HFF-Myc (cell line): ENCODE data around the gene GPSM3.
"Not testable (repeated sequence)": the region's sequence is repeated elsewhere in the genome, so short reads cannot be mapped to it uniquely, and the experiment has no call there.

ENCODE experiments used
- DNase-seq: peaks from one replicate; pipeline ENCODE4 v3.0.0-alpha.2; 2011; ENCODE audit warnings: low read depth; ENCODE audit errors: extremely low read depth
- H3K4me3 ChIP-seq: replicated peaks from 2 replicates; pipeline ENCODE4 v1.5.1; 2011; ENCODE audit warnings: low read depth, mild to moderate bottlenecking, control low read depth, low read length
- CTCF ChIP-seq: IDR thresholded peaks from 2 replicates; pipeline ENCODE4 v1.5.1; 2012; ENCODE audit warnings: mild to moderate bottlenecking, low read depth, low read length, control low read depth; ENCODE audit errors: missing control alignments

GPSM3 gene

GRCh38 chr6:32195902-32196681 lies 3.6 kb upstream of the GPSM3 start:
- no peak for TF ChIP-seq CTCF
- DNase-seq = no peak
- peak overlapping the region; percentile 68 for H3K4me3 ChIP-seq

DNA sequence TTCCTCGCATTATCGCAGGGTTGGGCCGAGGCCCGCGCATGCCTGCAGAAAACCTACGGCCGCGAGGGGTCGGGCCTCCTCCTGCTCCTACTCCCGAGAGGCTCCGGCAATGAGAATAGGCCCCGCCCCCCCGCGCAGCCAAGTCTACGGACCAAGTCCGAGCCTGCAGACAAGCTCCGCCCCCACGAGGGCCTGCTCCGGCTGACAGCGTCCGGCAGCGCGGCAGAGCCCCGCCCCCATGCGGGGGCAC lies 3.1 kb upstream of the GPSM3 start:
- peak overlapping the region; percentile 68 for H3K4me3 ChIP-seq
- peak; percentile 96 for DNase-seq
- peak; percentile 31 for TF ChIP-seq CTCF

DNA sequence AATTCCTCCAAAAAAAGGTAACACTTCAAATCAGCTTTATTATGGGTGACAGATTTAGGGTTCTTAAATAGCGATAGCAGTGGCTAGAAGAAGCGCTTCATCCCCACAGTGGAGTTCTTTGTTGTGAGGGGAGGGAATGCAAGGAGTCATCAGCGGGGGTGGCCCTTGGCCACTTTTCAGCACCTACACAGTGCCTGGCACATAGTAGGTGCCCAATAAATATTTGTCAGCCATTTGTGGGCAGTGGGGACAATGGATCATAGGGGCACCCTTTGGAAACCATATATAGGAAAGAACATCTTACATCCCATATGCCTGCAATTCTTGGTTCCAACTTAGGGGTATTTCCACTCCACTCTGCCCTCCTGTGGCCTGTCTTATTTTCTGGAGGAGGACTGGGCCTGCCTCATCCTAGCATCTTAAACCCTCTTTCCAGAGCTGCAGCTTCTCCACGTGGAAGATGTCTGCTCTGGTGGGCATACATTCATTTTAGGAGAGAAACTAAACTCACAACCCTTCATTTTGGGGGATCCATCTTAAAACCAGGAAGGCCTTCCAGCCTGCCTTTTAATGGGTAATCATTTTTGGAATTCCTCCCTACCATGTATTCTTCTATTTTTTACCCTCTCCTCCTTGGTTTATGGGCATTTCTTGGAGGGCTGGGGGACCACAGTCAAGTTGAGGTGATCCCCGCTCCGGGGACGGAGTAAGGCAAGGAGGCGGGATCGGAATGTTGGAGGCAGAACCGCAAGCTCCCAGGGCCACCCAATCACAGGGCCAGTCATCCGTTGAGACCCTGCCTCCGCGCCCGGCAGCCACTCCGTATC lies 2.6 kb upstream of the GPSM3 start:
- peak overlapping the region; percentile 38 for H3K4me3 ChIP-seq
- peak; percentile 47 for TF ChIP-seq CTCF
- DNase-seq = no peak

- TF ChIP-seq CTCF = no peak
- H3K4me3 ChIP-seq = no peak overlapping the region
- no peak for DNase-seq
These were observed 1.9 kb upstream of the GPSM3 start for GRCh38 chr6:32194388-32194787.

DNA sequence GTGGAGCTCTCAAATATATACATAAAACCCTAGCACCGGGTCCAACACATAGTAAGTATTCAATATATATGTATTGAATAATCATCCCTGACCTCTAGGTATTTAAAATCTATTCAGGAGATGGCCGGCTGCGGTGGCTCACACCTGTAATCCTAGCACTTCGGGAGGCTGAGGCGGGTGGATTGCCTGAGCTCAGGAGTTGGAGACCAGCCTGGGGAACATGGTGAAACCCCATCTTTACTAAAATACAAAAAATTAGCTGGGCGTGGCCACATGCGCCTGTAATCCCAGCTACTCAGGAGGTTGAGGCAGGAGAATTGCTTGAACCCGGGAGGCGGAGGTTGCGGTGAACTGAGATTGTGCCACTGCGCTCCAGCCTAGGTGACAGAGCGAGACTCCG lies 653 bp upstream of the GPSM3 start:
- peak overlapping the region; percentile 17 for H3K4me3 ChIP-seq

DNA sequence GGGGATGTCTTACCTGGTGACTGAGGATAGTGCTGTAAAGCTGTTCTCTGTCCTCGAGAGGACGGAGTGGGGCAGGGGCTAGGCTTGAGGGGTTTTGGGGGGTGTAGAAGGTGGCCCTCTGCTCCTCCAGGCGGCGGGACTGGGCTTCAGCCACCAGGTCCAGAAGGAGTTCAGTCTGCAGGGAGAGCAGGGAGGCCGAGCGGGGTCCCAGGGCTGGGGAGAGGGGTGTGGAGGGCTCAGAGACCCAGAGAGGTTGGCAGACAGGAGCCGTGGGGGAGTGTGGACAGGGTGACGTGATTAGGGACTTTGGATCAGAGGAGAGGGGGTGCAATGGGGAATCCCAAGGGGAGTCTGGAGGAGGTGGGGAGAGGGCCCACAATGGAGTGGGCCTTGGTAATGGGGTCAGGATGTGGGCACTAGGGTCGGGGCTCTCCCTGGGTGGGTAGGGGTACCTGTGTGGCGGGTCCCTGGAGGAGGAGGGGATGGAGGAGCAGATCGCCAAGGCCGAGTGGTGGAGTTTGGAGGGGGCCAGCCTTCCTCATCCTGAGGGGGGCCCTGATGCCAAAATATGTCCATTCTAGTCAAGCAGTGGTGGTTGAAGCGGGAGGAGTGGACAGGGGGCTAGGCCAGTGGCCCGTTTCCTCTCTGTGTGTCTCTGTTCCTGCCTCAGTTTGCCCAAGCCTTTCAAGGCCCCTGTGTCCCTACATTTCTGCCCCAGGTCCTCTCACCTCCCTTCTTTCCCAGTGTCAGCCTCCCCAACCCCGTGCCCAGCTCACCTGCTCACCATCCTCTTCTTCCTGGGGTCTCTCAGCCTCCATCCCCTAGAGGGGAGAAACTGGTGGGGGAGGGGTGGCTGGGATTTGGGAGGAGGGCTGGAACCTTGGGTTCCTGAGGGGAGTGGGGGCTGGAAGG lies 491 bp downstream of the GPSM3 start:
- peak overlapping the region; percentile 17; the same call in 1 of the 2 replicates for H3K4me3 ChIP-seq
- DNase-seq = no peak
- no peak for TF ChIP-seq CTCF

More for the DNA sequence above, 653 bp upstream of the GPSM3 start:
- DNase-seq = not testable (repeated sequence)
